Placental pericyte (primary cell): ENCODE results near the gene CLDN17. TPM values are rescaled to one million over a fixed set of nuclear protein-coding genes. Genes with fewer than 3 reads are reported as not detected.

Experiments used
- total RNA-seq: library from RNA; depleted of rRNA; stranded (reverse); fragments of >200 nt; gene quantifications from 2 replicates; pipeline ENCODE4 v1.2.3, GENCODE V29; 2012

Gene CLDN17
- total RNA-seq, result not detected in 2 replicates

GRCh38 chr21:30166705-30167104, at the start of gene CLDN17:
Gene CLDN17 (minus strand): TSS chr21:30166805. CDS start chr21:30166617, 188 bp downstream.

DNA sequence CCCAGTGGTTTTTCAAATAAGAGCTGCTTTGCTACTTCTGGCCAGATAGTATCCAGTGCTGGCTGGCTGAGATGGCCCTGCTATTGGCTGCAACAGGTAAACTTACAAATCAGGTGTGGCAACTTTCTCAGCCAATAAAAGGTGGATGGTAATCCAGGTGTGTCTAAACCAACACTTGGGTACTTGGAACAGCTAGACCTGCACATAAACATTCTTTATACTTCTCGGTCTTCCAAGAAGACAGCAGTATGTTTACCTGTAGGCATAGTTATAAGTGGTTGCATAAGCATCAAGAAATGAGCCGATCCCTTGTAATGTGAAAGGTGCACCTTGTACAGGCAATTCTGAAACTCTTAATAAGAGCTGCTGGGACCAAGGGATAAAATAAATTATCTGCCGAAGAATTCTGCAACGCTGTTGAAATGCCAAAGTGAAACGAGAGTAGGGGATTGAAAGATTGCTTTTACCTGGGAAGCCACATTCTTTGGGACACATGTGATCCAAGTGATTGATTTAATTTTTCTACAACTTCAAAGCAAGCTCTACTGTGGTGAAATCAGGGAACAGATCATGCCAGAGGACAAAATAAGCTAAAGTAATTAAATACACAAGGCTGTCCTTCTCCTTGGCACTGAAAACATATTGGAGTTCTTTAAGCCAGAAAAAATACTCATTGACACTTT, 49.6 kb upstream of the CLDN17 start, which contains the start of gene CLDN8:
Gene CLDN8 (minus strand): TSS at position 57 of the 683 bp plus-strand sequence. CDS start 172 bp downstream, outside the sequence.

Other genes with a start within 250 kb of the CLDN17 start
- gene GRIK1, start 226.8 kb downstream of the CLDN17 start, total RNA-seq, result not detected in 2 replicates
- gene CLDN8, start 49.3 kb upstream of the CLDN17 start, total RNA-seq, result not detected in 2 replicates
- gene KRTAP24-1, start 116.1 kb upstream of the CLDN17 start, total RNA-seq, result not detected in 2 replicates
- gene KRTAP25-1, start 122.7 kb upstream of the CLDN17 start, total RNA-seq, result not detected in 2 replicates
- not detected in 2 replicates for gene KRTAP26-1, start 153.5 kb upstream of the CLDN17 start, total RNA-seq
- gene KRTAP27-1, start 170.9 kb upstream of the CLDN17 start, total RNA-seq, result not detected in 2 replicates
- not detected in 2 replicates for gene KRTAP23-1, start 181.8 kb upstream of the CLDN17 start, total RNA-seq
- gene KRTAP13-2, start 205.5 kb upstream of the CLDN17 start, total RNA-seq, result not detected in 2 replicates
- gene KRTAP13-1, start 229.2 kb upstream of the CLDN17 start, total RNA-seq, result not detected in 2 replicates